DMS153 treated with DMSO at 0.1 percent for 48 hours (cell line): ENCODE results near the gene ARL5A.
"Not testable (repeated sequence)": the region's sequence is repeated elsewhere in the genome, so short reads cannot be mapped to it uniquely, and the experiment has no call there.

Experiments
- DNase-seq: peaks from one replicate; lab custom pipeline; 2025; ENCODE audit not compliant: unreplicated experiment; lab: John Stamatoyannopoulos, UW

Gene ARL5A, protein sequence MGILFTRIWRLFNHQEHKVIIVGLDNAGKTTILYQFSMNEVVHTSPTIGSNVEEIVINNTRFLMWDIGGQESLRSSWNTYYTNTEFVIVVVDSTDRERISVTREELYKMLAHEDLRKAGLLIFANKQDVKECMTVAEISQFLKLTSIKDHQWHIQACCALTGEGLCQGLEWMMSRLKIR

DNA sequence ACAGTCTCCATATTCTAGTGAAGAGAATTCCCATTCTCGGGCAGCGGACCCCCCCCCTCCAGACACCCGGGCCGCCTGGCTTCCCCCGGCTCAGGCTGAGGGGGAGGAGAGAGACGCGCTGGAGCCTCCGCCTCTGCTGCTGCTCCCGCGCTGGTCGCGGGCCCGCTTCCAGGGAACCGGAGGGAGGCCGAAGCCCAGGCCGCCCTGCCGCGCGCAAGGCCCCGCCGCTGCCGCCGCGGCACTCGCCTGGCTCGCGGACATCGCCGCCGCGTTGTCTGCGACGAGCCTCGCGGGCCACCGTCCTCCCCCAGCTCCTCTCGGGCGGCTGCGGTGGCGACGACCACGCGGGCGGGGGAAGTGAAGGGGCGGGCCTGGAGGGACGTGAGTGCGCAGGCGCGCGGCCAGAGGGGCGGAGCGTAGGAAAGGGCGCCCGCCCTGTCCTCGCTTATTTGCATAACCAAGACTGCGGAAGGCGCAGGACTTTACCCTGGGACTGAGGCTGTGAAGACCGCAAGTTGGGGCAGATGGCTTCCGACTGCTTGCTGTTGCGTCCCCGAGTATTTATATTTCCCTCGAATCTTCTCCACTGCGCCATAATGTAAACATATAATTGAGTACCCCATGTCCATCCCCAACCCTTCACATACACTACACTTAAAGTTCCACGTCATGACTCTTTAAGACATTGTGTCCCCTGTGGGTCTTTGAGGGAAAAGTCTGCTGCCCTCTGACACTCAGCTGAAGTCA lies at the start of gene ARL5A:
Gene ARL5A, minus strand, starts transcription at position 279 of the 747 bp plus-strand sequence. Its CDS starts 245 bp downstream, at position 34.
- peak; percentile 86 for DNase-seq

DNA sequence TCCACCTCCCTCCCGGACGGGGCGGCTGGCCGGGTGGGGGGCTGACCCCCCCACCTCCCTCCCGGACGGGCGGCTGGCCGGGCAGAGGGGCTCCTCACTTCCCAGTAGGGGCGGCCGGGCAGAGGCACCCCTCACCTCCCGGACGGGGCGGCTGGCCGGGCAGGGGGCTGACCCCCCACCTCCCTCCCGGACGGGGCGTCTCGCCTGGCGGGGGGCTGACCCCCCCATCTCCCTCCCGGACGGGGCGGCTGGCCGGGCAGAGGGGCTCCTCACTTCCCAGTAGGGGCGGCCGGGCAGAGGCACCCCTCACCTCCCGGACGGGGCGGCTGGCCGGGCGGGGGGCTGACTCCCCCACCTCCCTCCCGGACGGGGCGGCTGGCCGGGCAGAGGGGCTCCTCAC lies 47.4 kb upstream of the ARL5A start:
- DNase-seq, result not testable (repeated sequence)

DNA sequence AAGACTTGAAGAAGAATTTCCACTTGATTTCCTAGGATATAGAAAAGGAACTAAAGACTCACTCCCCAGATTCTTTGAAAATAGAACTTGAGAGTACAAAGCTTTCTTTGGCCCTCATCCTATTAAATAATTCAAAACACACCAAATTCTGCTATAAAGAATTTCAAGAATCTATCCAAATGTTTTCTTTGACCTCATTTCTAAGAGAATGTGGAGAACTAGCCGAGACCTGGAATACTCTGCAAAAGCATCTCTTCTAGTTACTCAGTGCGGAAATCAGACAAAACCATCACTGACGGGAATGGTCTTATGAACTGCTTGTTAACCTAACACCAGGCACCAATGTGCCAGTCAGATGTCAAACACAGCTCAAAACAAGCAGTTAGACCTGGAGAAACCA lies 44.2 kb upstream of the ARL5A start:
- no peak for DNase-seq

DNA sequence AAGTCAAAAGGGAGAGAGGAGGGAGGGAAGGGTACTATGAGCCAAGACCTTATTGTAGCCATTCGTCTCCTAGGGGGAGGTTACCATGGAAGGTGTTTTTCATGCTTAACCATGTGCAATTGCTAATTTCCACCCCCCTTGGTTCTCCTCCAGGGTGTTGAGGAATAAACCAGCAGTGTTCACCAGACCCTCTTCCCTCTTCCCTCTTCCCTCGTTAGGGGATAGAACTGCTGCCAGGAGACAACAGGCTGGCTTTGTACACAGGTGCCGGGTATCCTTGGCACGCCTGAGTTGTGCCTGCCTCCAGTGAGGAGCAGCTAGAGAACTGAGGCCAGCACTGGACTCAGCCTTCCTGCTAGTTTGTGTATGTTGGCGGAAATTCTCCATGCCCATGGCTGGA lies 41.1 kb upstream of the ARL5A start:
- no peak for DNase-seq

DNA sequence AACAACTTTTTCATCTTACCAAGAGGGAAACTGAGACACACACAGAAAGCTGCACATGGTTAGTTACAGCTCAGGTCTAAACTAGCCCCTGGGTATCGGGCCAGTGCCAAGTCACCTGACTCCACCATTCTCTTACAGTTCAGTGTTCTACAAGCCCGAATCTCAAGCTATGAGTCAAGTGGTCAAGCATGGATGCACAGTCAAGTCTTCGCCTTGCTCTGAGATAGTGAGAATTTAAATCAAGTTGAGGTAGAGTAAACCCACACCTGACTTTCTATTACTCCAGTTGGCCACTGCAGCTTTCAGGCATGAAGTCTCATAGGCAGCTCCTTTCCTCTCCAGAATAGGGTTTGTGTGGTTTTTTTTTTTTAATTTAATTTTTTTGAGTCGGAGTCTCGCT lies 34.5 kb upstream of the ARL5A start:
- no peak for DNase-seq

DNA sequence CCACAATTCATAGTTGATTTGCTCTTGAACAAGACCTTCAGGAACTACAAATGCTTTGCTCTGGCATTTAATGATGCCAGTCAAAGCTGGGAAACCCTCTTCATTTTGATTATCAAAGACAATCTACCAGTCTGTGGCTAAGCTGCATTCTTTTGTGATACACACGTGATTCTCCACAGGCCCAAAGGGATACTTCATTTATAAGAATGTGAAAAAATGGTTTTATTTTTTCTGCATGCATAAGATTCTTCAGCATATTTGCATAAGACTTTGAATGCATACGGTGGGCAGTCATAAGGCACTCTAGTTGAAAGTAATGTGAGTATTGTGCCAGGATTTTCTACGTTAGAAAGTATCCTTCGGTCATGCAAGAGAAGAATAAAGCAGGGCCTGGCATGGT lies 33.0 kb upstream of the ARL5A start:
- DNase-seq, result no peak

DNA sequence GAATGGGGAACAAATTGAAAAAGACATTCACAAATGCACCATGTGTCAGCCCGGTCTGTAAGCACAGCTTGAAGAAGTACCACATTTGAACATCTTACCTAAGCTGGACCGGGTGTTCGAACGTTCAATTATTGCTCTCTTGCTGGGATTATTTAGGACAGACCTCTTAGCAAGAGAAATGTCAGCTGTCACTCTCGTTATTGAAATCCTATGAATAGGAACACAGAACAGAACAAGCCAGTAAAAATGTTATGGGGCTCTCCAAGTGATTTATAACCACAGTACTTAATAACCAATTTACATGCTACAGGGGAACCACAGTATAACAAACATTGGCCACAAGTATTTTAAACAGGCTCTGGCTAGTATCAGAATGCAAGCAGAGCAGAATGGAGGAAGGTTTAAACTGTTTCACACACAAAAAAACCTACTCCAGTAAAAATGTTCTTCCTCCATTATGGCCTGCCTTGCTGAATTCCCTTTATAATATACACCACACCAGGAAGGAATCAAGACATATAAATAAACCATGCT lies 32.5 kb upstream of the ARL5A start:
- DNase-seq, result peak; percentile 22

DNA sequence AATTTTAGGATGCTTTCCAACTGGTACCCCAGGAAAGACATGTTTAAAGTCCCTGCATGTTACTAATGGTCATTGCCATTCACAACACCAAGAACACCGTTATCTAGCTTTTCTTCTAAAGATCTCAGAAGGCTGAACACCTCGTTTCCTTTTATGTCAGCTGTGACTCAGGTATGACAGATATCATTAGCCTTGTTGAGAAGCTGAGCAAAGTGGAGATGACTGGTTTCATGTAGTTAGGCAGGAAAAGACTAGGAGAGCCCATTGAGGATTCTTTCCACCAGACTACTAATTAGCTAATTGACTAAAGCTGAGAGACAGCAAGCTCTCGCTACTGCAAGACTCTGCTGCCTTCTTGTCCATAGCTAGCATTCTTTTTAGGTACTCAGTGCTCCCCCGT lies 32.0 kb upstream of the ARL5A start:
- DNase-seq, result no peak

DNA sequence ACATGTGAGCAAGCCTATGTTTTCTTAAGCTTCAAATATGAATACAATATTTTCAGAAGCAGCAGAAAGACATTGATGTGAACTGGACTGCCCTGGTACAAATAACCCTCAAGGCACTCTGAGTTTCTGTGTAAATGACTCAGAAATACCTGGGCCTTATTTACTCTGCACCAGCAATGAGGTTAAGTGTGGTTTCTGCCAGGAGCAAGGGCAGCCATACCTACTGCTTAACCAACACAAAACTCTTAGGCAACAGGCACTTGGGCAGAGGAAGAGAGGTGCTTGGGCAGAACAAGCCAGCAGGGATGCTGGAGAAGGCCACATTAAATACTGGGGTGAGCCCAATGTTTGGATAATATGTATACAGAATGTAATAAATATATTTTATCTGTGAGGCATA lies 29.4 kb upstream of the ARL5A start:
- DNase-seq, result no peak

DNA sequence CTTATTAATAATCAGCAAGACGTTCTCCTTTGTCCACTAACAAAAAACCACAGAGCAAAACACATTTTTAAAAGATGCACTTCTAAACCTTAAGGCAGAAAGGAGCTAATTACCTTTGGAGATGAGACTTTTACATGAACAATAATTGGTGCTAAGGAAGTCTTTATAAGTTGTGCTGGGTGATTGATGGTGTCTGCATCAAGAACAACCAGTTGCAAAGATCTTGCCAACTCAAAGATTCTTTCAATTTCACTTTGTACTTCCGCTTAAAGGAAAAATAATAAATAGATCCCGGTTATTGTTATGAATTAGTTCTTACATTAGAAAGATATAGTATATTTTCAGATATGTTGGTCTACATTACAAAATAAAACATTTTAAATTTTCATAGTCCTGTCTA lies 26.9 kb upstream of the ARL5A start:
- DNase-seq, result no peak

DNA sequence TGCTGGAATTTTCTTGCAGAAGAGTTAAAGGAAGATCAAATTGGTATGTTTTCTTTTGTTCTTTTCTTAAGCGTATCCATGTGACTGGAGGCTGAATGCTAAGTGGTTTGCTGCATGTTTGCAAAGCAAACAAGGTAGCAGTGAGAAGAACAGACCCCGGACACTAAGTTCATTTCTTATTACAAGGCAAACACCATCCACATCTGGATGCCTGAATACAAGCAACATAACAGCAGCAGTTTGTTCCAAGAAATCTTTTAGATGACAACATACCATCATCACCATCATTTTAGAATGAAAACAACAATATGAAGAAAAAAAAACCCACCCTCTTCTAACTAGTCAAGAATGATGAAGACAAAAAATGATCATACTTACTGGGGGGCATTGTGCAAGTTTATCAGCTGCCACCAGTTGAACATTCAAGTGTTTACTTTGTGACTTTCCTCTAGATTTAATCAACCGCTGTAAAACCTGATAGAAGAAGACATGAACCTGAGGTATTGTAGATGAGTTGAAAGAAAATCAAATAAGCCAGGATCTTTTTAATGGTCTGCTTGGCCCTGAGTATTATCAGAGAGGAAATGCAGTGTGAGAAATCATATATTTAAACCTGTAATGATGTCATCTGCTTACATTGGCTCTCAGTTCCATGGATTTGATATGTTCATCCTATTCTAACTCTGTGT lies 25.0 kb upstream of the ARL5A start:
- DNase-seq, result peak; percentile 30

DNA sequence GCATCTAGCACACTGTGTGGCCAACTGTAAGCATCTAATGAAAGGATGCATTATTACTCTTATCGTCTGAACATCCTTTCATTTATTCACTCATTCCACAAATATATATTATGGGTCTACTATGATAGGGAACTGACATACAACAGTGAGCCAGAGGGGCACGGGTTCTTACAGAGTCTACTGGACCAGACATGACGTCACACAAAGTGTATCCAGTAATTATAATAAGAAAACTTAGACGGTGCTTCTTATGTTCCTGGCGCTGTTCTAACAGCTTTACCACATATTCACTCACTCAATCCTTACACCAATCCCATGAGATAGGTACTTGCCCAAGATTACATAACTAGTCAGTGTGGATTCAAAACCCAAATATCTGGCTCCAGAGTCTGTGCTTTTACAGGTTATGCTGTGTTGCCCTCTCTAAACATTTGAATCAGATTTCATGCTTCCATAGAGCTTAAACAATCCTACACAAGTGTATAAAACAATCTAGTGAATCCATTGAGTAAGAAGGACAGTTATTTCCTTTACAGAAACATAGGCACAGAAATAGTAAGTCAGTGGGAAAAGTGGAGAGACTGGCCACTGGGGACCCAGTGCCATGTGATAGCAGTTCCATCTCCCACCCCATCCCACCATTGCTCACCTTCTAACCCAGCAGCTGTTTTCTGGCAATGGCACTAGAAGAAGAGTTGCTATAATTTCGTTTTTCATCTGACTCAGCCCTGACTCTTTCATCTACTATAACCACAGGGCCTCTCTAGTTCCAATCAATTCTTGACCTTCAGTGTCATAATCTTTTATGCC lies 24.2 kb upstream of the ARL5A start:
- no peak for DNase-seq

DNA sequence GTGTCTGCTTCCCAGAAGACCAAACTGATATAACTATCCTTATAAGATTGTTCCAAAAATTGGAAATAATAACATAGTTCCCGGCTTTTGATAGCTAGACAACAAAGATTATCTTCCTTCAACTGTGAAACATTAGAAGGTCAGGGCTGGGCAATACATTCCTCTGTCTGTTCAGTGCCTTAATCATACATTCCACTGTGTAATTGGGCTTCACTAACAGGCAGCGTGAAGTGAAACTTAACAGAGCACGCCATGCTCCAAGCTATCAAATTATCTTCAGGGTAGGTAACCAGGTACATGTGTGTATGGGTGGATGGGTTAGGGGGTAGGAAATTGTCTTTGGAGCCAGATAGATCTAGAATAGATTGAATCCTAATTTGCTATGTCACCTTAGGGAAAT lies 23.5 kb upstream of the ARL5A start:
- DNase-seq, result no peak

DNA sequence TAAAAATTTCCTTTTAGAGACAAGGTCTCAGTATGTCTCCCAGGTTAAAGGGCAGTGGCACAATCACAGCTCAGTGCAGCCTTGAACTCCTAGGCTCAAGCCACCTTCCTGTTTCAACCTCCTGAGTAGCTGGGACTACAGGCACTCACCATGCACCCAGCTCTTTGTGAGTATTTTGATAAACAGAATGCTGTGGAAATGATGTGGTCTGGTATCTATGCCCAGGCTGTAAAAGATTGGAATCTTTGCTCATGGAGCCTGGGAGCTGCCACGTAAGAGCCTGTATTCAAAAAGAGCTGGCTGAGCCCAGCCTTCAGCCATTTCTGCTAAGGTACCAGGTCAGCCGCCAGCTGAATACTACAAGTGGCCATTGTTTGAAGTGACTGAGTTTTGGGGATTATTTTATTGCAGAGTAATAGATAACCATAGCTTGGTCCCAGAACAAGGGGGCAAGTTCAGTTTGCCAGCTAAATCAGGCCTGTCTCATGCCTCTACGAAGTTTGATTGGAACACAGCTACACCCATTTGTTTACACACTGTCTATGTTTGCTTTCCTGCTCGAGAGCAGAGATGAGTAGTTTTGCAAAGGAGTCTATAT lies 21.3 kb upstream of the ARL5A start:
- DNase-seq, result peak; percentile 51

DNA sequence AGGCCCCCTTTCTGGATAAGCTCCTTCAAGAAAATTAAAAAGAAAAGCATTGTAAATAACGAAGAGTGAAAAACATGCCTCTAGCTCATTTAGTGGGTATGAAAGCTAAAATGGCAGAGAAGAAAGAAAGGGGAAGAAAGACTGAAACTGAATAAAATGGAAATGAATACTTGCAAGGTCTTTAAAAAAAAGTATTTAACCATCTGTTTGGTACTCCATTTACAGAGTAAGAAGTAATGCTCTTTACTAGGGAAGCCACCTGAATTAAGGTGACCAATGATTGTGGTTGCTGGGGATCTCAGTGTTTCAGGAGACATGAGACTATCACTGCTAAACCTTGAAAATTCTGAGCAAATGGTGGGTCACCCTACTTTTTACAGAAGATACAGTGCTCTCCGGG lies 17.7 kb upstream of the ARL5A start:
- DNase-seq, result no peak

DNA sequence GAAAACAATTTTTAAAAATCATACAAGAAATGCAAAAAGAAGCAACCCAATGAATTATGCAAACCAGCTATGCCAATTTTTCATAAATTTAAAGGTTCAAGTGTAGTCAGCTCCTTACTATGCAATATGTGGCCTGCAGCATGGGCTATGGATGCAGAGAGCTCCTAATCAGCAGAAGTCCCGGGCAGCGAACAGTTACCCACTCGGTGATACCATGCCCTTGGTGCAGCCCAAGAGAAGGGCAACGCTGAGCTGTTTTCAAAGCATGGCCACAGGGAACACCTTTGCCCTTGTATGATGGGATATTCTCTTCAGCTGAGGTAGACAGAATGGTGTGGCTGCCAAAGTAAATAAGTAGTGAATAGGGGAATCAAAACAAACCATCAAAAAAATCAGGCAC lies 17.3 kb upstream of the ARL5A start:
- DNase-seq, result no peak

DNA sequence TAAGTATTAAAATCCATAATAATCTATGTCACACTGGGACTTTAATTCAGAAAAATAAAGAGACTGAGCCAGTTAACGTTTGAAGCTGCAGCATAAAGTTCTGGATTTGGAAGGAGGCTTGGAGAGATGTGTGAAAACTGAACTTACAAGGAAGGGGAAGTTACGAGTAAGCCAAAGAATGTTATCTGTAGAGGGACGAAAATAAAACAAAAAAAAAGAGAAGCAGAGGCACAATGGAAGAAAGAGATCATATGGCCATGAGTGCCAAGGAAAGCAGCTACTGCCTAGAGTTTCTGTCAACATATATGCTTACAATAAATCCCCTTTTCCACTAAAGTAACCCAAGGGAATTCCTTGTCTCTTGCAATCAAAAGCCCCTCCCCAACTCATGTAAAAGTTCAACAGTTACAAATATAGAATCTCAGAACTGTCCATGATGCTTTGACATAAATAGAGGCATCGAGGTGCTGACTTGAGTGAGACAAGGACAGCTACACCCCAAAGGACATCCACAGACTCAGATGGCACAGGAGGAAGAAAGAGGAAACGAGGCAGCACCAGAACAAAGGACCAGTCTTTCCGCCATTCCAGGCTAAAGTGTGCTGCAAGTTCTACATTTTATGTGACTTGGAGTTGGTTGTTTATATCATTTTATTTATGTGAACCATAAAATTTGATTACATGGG lies 16.1 kb upstream of the ARL5A start:
- DNase-seq, result no peak

DNA sequence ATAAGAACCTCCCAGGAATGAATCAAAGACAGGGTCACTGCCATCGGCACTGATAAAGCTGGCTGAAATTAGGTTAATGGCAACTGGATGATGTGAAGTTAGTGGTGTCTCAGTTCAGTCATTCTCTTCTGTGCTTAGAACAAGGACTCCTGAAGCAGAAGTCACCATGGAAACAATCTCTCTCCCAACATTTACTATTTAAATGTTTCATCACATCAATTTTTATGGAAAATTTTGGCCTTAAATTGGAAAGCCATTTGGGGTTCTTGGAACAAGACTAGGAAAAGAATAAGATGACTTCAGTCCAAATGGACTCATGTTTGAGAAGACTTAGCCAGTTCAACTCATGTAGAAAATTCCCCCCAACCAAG lies 15.5 kb upstream of the ARL5A start:
- DNase-seq, result no peak

DNA sequence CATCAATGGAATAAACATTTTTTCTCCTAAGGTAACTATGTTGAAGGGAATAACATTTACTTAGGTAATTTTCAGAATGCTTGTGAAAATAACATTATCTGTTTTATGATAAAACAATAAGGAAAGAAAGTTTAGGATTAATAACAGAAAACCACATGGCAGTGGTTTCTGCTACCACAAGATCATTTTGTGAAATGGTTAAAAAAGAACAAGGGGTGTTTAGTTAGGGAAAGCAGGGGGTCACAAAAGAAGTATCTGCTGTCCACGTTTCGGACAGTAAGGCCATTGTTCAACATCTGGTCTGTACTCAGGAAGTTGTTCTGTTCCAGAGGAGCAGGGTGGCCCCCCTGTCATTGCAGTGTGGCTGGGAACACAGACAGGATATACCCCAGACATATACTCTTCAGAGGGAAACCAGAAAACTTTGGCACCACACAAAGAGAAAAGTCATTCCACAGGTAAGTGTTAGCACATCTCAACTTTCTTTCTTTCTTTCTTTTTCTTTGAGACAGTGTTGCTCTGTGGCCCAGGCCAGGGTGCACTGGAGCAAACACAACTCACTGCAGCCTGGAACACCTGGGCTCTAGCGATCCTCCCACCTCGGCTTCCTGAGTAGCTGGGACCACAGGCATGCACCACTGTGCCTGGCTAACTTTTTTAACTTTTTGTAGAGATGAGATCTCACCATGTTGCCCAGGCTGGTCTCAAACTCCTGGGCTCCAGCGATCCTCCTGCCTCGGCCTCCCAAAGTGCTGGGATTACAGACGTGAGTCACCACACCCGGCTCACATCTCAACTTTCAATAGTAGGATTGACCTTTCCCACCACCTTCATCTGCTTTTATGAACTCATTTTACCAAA lies 14.8 kb upstream of the ARL5A start:
- DNase-seq, result no peak
